Raji (cell line): ENCODE measurements around the gene ELP1.
A peak's percentile ranks its signal among the peaks of the same experiment; 100 is the strongest.

ENCODE experiments used
- POLR2A ChIP-seq: IDR thresholded peaks from 2 replicates; pipeline ENCODE4 v1.6.1; 2011; ENCODE audit warnings: low read depth, low read length, control low read depth; ENCODE audit not compliant: insufficient read depth

The ELP1 gene, protein sequence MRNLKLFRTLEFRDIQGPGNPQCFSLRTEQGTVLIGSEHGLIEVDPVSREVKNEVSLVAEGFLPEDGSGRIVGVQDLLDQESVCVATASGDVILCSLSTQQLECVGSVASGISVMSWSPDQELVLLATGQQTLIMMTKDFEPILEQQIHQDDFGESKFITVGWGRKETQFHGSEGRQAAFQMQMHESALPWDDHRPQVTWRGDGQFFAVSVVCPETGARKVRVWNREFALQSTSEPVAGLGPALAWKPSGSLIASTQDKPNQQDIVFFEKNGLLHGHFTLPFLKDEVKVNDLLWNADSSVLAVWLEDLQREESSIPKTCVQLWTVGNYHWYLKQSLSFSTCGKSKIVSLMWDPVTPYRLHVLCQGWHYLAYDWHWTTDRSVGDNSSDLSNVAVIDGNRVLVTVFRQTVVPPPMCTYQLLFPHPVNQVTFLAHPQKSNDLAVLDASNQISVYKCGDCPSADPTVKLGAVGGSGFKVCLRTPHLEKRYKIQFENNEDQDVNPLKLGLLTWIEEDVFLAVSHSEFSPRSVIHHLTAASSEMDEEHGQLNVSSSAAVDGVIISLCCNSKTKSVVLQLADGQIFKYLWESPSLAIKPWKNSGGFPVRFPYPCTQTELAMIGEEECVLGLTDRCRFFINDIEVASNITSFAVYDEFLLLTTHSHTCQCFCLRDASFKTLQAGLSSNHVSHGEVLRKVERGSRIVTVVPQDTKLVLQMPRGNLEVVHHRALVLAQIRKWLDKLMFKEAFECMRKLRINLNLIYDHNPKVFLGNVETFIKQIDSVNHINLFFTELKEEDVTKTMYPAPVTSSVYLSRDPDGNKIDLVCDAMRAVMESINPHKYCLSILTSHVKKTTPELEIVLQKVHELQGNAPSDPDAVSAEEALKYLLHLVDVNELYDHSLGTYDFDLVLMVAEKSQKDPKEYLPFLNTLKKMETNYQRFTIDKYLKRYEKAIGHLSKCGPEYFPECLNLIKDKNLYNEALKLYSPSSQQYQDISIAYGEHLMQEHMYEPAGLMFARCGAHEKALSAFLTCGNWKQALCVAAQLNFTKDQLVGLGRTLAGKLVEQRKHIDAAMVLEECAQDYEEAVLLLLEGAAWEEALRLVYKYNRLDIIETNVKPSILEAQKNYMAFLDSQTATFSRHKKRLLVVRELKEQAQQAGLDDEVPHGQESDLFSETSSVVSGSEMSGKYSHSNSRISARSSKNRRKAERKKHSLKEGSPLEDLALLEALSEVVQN (N-terminal part only)

DNA sequence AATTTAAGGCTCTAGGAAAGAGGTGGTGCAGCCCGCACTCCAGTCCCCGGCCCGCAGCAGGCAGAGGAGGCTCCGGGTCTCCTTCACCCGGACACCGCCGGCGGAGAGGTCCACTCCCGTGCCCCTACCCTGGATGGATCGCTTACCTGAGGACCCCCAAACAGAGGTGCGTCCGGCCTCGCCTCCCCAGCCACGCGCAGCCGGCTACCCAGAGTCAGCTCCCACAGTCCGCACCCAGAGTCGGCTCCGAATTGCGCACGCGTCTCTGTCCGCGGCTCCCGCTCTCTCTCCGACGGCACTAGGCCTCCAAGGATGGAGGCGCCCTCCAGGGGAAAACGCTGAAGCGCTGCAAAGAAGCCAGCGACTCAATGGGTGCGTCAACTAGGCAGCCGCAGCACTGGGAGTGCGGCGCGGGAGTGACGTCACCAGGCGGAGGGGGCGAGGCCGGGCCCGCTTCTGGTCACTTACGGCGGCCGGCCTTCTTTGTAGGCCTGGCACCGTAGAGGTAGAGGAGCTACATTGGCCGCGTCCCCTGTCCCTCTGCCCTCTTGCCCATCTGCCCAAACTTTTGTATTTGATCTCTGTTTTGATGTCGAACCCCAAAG, at the start of gene ELP1:
TSS of gene ELP1 (minus strand) at position 407 of the 605 bp plus-strand sequence. CDS start 2,978 bp downstream, outside the sequence.
- TF ChIP-seq POLR2A = peak; percentile 75

DNA sequence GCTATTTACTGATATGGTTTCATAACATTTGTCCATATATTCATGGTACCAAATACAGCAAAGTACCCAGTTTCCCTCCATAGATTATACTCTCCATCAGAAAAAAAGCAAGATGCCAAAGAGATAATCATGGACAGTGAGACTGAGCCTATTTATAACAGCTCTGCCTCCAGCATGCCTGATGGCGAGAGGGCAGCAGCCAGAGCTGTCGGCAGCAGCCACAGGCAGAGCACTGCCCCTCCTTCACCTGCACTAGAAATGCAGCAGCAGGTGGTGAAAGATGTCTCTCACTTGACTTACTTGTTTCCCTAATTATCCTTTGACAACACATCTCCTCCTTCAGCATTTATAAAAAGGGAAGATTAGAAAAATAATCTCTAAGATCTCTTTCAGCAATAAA, 47.0 kb upstream of the ELP1 start:
- no peak for TF ChIP-seq POLR2A

DNA sequence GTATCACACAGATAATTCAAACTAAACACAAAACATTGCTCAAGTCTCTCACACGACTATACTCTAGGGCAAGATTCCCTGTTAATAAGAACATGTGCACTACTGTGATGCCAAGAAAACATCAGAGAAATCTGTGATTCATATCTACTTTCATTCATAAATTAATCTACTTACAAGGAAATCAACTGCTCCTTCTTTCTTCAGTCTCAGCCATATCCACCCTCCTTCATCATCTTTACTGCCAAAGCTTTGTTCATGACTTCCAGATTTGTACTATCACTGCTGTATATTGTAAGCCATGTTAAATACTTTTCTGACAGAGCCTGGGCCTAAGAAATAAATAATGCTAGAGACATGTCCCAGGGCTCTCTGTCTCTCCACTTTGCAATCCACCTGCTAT, 44.3 kb upstream of the ELP1 start:
- TF ChIP-seq POLR2A = no peak

DNA sequence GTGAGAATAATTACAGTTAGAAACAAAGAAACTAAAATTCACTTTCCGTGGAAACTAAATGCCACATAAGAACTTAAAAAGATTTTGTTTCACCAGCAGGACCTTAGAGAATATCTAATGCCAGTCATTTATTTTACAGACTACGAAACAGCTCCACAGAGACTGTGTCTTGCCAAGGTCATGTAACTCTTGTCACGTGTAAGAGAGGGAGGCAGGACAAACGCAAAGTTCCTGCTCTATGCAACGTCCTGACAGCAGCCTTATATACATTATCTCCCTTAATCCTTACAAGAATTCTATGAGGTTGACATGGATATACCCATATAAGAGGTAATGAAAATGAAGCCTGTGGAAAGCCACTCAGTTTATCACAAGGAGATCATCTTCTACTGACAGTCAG, 40.0 kb upstream of the ELP1 start:
- TF ChIP-seq POLR2A = no peak

DNA sequence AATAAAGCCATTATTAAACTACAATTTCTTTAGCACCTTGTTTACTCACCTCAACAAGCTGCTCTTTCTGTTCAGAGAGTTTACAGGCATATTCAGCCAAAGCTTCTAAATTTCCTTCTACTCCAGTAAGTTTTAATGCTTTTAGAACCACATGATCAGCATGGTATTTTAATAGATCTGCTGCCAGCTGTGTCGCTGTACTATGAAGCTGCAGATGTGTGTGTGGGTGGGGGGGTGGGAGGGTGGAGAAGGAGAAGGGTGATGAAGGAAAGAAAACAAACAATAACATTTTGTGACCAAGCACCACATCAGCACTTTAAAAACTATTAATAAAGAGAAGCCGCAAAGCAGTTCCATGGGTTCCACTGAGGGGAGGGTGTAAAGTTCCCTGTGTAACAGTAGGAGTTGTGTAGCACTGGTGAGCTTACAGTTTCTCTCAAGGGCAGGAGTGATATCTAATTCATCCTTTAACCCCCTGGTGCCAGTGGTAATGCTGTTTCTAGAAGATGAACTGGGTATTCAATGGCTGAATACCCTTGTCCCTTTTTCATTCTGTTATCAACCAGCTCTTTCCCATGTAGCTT, 38.8 kb upstream of the ELP1 start:
- no peak for TF ChIP-seq POLR2A

DNA sequence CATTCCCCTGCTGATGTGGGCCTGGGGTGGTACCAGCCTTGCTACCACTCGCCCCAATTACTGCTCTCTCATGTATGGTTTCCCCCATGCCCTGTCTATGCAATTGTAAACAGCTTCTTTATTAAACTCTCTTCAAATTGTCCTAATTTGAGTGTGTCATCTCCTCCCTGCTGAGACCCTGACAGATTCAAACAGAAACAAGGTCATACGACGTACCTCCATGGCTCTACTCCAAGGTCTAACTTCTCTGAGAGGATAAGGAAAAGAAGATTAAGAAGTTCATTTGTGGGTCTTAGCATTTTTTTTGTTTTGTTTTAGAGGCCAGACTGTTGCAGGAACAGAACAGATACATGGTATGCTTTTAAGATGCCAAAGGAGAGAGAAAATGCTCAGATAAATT, 38.3 kb upstream of the ELP1 start:
- TF ChIP-seq POLR2A = no peak

DNA sequence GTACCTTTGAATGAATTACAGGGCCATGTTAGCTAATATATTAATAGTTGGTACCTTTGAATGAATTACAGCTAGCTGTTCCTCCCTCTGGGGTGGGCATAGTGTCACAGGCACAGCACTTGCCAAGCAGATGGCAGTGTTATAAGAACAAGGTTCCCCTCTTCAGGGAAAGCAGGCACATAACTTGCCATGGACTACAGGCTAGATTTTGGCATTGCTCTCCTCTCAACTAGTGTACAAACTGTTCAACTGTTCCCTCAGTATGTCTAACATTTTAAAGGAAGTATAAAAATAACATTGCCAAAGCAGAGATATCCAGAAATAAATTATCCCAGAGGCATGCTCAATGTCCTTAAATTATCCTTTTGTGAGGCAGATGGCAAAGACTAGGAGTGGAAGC, 34.0 kb upstream of the ELP1 start:
- TF ChIP-seq POLR2A = no peak

DNA sequence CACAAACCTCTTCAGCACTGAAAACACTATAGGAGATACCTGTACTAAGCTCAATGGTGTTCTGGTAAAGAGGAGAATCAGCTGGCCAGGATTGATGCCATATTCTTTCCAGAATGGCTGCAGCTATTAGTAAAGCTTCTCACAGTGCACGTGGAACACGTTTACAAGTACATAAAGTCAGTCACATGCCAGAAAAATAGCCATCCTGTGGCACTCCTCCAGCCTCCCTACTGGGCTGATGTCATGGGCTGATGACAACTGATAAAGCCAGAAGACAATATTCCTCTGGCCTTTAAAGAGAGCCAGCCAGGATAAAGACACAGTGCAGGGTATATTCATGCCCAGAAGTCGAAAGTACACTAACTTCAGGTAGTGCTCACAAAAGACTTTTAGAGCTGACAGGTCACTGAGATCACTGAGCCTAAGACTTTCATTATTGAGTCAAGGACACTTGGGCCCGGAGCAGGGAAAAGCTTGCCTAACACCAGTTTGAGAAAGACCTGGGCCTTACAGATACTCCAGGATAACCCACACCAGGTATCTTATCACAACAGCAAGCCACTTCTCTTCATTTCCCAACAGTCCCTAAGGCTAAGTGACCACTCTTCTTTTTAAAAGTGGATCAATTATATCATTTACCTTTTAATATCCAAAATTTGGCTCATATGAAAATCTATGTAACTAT, 29.7 kb upstream of the ELP1 start:
- TF ChIP-seq POLR2A = no peak

DNA sequence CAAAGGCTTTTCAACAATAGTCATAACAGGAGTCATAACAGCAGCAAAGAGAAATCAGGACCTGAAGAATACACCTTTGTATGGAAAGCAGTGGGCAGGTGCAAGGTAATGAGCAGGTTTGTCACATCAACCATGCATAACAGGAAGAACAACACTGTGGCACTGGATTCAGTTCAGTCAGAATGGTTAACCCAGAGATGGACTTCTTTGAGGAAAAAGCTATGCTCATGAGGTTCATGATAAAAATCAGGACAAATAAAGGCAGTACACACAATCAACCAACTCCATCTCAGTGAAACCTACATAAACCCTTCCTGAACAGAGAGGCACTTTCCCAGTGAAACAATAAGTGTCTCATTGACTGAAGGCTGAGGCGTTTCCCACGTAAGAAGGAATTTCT, 27.2 kb upstream of the ELP1 start:
- no peak for TF ChIP-seq POLR2A

DNA sequence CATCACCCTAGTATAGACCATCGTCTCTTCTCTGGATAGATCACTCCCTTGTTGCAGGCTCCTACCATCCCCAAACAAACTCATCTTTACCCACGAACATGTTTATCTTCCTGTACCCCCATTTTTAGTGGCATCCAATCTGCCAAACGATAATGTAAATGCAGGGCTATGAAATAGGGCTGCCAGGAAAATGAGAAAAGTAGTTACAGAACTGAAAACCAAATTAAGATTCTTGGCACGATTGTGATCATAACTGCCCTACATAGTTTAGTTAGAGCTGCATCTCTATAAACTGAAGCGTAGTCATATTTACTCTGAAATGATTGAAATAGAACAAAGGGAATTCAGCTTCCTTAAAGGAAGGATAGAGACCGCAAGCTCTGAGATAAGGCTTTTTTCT, 26.4 kb upstream of the ELP1 start:
- TF ChIP-seq POLR2A = no peak

DNA sequence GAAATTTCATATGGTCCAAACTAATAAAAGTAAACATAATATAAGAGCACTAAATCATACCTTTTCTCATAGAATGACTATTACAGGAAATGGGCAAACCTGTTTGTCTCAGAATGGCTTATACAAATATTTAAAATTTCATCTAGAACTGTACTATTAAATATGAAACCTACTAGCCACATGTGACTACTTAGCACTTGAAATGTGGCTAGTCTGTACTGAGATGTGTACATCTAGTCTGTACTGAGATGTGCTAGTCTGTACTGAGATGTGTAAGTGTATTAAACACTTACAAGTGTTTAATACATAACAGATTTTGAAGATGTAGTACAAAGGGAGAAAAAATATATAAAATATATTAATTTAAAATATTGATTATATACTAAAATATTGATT, 22.7 kb upstream of the ELP1 start:
- no peak for TF ChIP-seq POLR2A

DNA sequence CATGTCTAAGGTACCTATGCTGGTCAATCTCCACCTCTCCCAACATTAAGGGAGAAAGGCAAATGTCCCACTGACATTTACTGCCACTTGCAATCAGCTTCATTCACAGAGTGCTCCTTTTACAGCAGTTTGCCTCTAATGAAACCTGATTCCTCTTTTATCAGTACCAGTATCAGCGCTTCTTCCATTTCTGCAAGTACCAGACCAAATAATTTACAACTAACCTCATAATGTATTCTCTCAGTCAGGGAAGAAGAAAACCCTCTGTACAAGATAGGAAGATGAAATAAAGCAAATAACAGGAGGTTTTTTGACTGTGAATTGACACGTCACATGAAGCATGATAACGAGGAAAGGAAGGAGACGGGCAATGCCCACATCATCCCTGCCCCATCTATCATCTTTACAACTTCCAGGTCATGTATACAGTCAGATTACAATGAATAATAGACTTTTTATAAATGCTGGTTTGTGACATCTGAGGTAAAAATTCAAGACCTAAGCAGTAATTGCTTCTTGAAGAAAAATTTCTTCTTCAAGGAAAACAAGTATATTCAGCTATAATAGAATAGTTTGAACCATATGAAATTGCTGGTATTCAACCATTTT, 22.2 kb upstream of the ELP1 start:
- TF ChIP-seq POLR2A = no peak

DNA sequence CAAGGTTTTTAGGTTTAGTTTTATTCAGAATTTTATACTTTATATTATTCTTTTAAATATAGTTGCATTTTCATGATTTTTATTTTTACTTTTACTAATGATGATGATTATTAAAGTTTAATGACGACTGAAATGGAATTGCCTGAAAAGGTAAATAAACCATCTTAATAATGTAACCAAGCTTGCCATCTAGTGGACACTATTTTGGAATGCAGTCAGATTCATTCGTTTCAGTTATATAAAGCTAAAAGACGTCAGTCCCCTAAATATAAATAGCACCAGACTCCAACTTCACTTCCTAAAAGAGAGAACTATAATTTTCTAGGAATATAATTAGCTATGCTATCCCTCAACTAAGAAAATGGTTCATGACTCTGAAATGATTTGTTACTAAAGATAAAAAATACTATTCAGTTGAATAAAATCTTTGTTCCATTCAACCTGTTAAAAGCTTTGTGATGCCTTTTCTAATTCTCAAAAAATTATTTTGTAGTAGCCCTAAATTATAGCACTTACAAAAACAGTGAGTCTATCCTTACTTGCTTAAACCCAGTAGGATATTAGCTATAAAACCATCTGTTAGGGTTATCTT, 20.2 kb upstream of the ELP1 start:
- no peak for TF ChIP-seq POLR2A
